Motor neuron (in vitro differentiated cells): ENCODE results near the gene DNAJB11. TPM values are rescaled to one million over a fixed set of nuclear protein-coding genes. Genes with fewer than 3 reads are reported as not detected.

Source experiments
- ATAC-seq, 8 experiments: fragments of 200-7000 bp; cut with Tn5 transposase; replicated peaks in 6 of 8; 2 replicates each; pipeline ENCODE4 v1.8.0; 2021; ENCODE audit warnings: mild to moderate bottlenecking in 8 of 8, moderate library complexity in 8 of 8
- H3K27ac ChIP-seq, 2 donors: fragments of 250-450 bp; sonication (Bioruptor Pico); 2 replicates each; pipeline ENCODE4 v1.9.0; 2021; ENCODE audit warnings: antibody characterized with exemption in 2 of 2, mild to moderate bottlenecking in 2 of 2, moderate library complexity in 1 of 2
- H3K4me1 ChIP-seq, 2 donors: fragments of 250-450 bp; sonication (Bioruptor Pico); replicated peaks in 1 of 2; 2 replicates each; pipeline ENCODE4 v1.6.1; 2021; ENCODE audit warnings: antibody characterized with exemption in 2 of 2, mild to moderate bottlenecking in 2 of 2, moderate library complexity in 1 of 2
- H3K4me3 ChIP-seq, 5 donors: fragments of 250-450 bp; sonication (Bioruptor Pico); 2 replicates each; pipeline ENCODE4 v1.9.0; 2021; ENCODE audit warnings: antibody characterized with exemption in 5 of 5, mild to moderate bottlenecking in 5 of 5, moderate library complexity in 4 of 5
- WGBS, 10 experiments: fragments of 450-650 bp; shearing (Covaris generic); methylation state at CpG; one replicate each; pipeline ENCODE4 v1.0.0; 2022; 5-methylcytosine and 5-hydroxymethylcytosine counted together
- in situ Hi-C, 9 experiments: fragments of 400-800 bp; cut with MboI; loops; one replicate each; pipeline ENCODE4 v1.15.0; 2021; ENCODE audit warnings: low sequenced_read_pairs in 9 of 9, low pct_unique_long_range_greater_than_20kb in 2 of 9; ENCODE audit not compliant: unreplicated experiment in 9 of 9
- total RNA-seq, 8 experiments: library from RNA; unstranded; fragments of 300-600 nt; gene quantifications; 2 replicates each; pipeline versions ENCODE4 v1.2.3 to v1.2.4, GENCODE V29; 2022

The DNAJB11 gene
- total RNA-seq, 8 experiments from 2014 or later: 45.3 to 94.0 (median 72.5) TPM

GRCh38 chr3:186600896-186601295 lies 30.4 kb downstream of the DNAJB11 start:
- no peak for ATAC-seq
- peaks cover 5 to 12% of the 10 kb centered on the region in 2 donors for H3K4me1 ChIP-seq
- in situ Hi-C loops: loop anchor here in 1 of 9 experiments (25.0 kb wide), 1 partner anchor 211 kb away; the partner anchor contains the start of gene RFC4
- H3K27ac ChIP-seq: no peak overlapping the region
- no peak overlapping the region for H3K4me3 ChIP-seq
- 0 to 80% (median 61%) methylated on average over 2 of the region's 3 CpGs; no CpG with 5 or more reads in 3 of the 10 experiments for WGBS, 10 experiments

GRCh38 chr3:186603159-186603558 lies 32.6 kb downstream of the DNAJB11 start:
- H3K4me1 ChIP-seq: peaks cover 5 to 12% of the 10 kb centered on the region in 2 donors
- ATAC-seq: no peak
- no peak overlapping the region for H3K27ac ChIP-seq
- no peak overlapping the region for H3K4me3 ChIP-seq
- WGBS, 10 experiments: 19 to 100% (median 85%) methylated on average over 1 to 6 of the region's 7 CpGs; no CpG with 5 or more reads in 2 of the 10 experiments
- in situ Hi-C loops: loop anchor here in 1 of 9 experiments (25.0 kb wide), 1 partner anchor 209 kb away; the partner anchor contains the start of gene RFC4

DNA sequence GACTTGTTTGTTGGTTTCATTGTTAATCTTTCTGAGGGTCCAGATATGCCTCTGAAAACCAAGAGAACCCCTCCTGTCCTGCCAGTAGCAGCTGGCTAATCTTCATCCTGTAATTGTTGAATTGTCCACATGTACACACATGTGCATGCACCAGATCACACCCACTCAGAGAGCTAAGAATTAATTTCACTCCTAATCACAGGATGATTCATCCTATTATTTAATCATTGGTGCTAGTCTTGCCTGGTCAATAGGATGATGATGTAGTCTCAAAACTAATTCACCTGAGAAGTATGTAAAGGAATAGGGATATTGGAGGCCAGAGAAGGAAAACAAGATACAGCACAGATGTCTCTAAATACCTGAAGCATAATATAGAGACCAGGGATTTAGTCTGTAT lies 34.6 kb downstream of the DNAJB11 start:
- Histone ChIP-seq H3K4me1 (no peaks in the 10 kb centered on the region), H3K4me3 (no peak overlapping the region), H3K27ac (no peak overlapping the region)
- in situ Hi-C loops: loop anchor here in 1 of 9 experiments (25.0 kb wide), 1 partner anchor 207 kb away; the partner anchor contains the start of gene RFC4
- ATAC-seq: peak in 1 of 8 experiments; percentile 25

- no peak overlapping the region for H3K4me3 ChIP-seq
- no peaks in the 10 kb centered on the region for H3K4me1 ChIP-seq
- no peak for ATAC-seq
- no peak overlapping the region for H3K27ac ChIP-seq
- in situ Hi-C loops: loop anchor here in 1 of 9 experiments (25.0 kb wide), 1 partner anchor 206 kb away; the partner anchor contains the start of gene RFC4
- 28 to 100% (median 55%) methylated on average over 1 to 5 of the region's 5 CpGs for WGBS, 10 experiments
These were observed 35.3 kb downstream of the DNAJB11 start for GRCh38 chr3:186605561-186606545.

DNA sequence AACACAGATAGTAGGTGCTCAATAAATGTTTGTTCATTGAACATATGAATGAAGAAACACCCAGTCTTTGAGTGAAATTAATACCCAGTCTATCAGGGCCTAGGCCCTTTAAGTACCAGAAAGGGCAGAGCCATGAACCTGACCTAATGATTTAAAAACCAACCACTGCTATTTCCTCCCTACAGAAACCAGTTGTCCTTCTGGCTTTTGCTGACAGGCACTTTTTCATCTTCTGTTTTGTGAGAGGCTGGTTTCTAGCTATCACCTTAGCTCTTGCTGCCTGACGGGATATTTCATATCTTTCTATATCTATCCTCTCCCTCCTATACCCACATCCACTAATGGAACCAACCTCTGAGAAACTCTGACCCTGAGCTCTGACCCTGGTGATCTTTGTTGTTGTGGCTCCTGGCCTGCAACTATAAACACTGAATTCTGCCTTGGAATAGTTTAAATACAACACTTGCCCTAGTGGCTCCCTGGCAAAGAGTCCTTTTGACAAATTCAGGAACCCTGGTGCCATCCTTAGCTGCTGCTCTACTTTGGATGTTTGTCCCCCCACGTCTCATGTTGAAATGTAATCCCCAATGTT lies 38.2 kb downstream of the DNAJB11 start:
- in situ Hi-C loops: loop anchor here in 1 of 9 experiments (25.0 kb wide), 1 partner anchor 204 kb away; the partner anchor contains the start of gene RFC4
- no peak overlapping the region for H3K27ac ChIP-seq
- no peaks in the 10 kb centered on the region for H3K4me1 ChIP-seq
- no peak for ATAC-seq
- 44 to 83% (median 67%) methylated on average over 1 to 2 of the region's 2 CpGs; no CpG with 5 or more reads in 2 of the 10 experiments for WGBS, 10 experiments
- H3K4me3 ChIP-seq: no peak overlapping the region

DNA sequence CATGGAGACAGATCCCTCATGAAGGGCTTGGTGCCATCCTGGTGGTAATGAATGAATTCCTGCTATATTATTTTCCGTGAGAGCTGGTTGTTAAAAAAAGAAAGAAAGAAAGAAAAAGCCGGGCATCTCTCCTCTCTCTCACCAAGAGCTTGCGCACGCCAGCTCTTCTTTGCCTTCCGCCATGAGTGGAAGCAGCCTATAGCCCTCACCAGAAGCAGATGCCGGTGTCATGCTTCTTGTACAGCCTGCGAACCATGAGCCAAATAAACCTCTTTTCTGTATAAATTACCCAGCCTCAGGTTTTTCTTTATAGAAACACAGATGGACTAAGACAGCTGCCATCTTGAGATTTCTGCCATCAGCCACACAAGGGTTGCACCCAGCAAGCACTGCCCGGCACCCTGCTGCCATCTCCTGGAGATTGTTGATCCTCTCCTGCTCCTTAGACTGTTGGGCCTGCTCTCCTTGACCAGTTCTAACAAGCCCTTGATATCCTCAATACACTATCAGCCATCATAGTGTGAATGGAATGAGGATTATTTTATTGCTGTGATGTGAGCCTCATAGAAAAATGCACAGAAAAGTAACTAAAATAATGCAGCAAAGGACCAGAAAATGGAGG lies 38.8 kb downstream of the DNAJB11 start:
- no peak overlapping the region for H3K27ac ChIP-seq
- peak in 2 of 8 experiments; percentile 50 to 82 for ATAC-seq
- WGBS, 10 experiments: 54 to 100% (median 90%) methylated on average over 1 to 6 of the region's 8 CpGs; no CpG with 5 or more reads in 2 of the 10 experiments
- in situ Hi-C loops: loop anchor here in 1 of 9 experiments (25.0 kb wide), 1 partner anchor 203 kb away; the partner anchor contains the start of gene RFC4
- no peaks in the 10 kb centered on the region for H3K4me1 ChIP-seq
- H3K4me3 ChIP-seq: no peak overlapping the region

DNA sequence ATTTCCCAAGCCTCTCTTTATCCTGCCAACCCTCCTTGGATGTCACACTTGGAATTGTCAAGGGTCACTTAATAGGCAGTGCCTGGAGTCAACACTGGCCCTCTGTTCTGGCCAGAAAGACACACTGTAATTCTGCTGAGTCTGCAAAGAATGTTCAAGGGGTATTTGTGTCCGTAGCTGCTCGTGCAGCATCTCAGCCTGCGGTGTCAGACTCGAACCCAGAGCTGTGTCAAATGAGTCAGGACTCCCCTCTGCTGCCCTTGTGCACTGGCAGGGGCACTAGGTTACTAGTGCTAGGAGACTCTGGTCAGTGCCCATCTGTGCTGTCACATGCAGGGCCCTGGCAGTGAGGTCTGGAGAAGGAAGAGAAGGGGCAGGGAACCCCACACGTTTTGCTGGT lies 41.5 kb downstream of the DNAJB11 start:
- H3K4me1 ChIP-seq: peaks cover 2 to 3% of the 10 kb centered on the region in 2 donors
- WGBS, 10 experiments: 0 to 69% (median 29%) methylated on average over 1 to 5 of the region's 5 CpGs; no CpG with 5 or more reads in 5 of the 10 experiments
- H3K27ac ChIP-seq: no peak overlapping the region
- ATAC-seq: no peak
- in situ Hi-C loops: loop anchor here in 2 of 9 experiments (10.0 to 25.0 kb wide), 2 partner anchors 200 to 203 kb away; partner anchors contain the start of gene RFC4 (in 1 of the 2)
- H3K4me3 ChIP-seq: no peak overlapping the region

DNA sequence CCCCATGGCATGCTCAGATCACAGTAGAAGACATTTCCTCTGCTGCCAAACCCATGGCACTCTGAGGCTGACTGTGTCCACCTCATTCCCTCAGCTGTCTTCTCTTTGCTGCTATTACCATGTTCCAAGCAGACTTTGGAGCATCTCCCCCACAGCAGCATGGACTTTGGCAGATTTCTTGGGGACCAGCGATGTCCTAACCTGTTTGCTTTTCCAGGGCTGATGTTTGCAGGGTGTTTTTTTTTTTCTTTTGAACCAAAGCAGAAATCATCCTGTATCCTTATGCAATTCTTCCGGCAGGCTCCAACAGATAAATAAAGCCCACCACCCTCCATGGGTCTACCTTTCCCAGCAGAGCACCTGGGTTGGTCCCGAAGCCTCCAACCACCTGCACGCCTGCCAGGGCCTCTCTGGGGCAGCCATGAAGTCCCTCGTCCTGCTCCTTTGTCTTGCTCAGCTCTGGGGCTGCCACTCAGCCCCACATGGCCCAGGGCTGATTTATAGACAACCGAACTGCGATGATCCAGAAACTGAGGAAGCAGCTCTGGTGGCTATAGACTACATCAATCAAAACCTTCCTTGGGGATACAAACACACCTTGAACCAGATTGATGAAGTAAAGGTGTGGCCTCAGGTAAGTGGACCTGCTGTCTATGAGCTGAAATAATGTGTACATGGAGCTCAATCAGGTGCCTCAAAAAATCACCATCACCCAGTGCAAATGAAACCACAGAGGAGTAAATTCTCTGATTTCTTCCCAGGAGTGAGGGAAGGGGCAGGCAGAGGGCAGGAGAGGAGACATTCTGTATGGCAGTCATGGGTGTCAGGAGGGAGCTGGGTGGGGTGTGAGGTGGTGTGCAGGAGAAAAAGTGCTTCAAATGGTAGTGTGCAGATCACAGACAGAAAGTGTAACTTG lies 42.5 kb downstream of the DNAJB11 start, which contains the start of gene AHSG:
Gene AHSG (plus strand): TSS at position 340 of the 916 bp plus-strand sequence. CDS start 82 bp downstream, at position 422.
- in situ Hi-C loops: loop anchor here in 2 of 9 experiments (10.0 to 25.0 kb wide), 2 partner anchors 199 to 202 kb away; partner anchors contain the start of gene RFC4 (in 1 of the 2)
- Histone ChIP-seq H3K4me3 (no peak within 1 kb of the TSS), H3K27ac (no peak within 1 kb of the TSS), H3K4me1 (peaks cover 2 to 3% of the 10 kb centered on the region in 2 donors)
- ATAC-seq: no peak
- WGBS, 10 experiments: 18 to 100% (median 76%) methylated on average over 1 to 7 of the region's 7 CpGs; no CpG with 5 or more reads in 3 of the 10 experiments

GRCh38 chr3:186613637-186614265 lies 43.2 kb downstream of the DNAJB11 start:
- H3K27ac ChIP-seq: no peak overlapping the region
- WGBS, 10 experiments: 0 to 85% (median 36%) methylated on average over 1 to 4 of the region's 4 CpGs; no CpG with 5 or more reads in 2 of the 10 experiments
- peaks cover 2 to 3% of the 10 kb centered on the region in 2 donors for H3K4me1 ChIP-seq
- H3K4me3 ChIP-seq: no peak overlapping the region
- ATAC-seq: peak in 1 of 8 experiments; percentile 29
- in situ Hi-C loops: loop anchor here in 2 of 9 experiments (10.0 to 25.0 kb wide), 2 partner anchors 199 to 201 kb away; partner anchors contain the start of gene RFC4 (in 1 of the 2)

DNA sequence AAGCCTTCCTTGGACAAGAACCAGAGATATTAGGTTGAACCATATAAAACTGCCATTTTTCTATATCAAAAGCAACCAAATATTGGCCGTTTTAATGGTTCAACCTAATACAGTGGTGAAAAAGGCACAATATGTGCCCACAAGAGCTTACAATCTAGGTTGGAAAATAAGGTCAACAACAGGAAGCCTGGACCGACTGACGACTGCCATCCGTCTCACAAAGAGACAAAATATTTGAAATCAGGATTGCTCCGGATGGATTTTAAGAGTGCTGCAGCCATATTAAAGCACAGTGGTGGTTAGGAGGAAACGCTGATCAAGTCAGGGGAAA lies 43.7 kb downstream of the DNAJB11 start:
- H3K4me3 ChIP-seq: no peak overlapping the region
- H3K4me1 ChIP-seq: peaks cover 2 to 3% of the 10 kb centered on the region in 2 donors
- in situ Hi-C loops: loop anchor here in 2 of 9 experiments (10.0 to 25.0 kb wide), 2 partner anchors 198 to 201 kb away; partner anchors contain the start of gene RFC4 (in 1 of the 2)
- ATAC-seq: no peak
- H3K27ac ChIP-seq: no peak overlapping the region
- 26 to 79% (median 55%) methylated on average over 2 to 6 of the region's 6 CpGs for WGBS, 10 experiments
